ENCODE results near the gene VPS16.

DNA sequence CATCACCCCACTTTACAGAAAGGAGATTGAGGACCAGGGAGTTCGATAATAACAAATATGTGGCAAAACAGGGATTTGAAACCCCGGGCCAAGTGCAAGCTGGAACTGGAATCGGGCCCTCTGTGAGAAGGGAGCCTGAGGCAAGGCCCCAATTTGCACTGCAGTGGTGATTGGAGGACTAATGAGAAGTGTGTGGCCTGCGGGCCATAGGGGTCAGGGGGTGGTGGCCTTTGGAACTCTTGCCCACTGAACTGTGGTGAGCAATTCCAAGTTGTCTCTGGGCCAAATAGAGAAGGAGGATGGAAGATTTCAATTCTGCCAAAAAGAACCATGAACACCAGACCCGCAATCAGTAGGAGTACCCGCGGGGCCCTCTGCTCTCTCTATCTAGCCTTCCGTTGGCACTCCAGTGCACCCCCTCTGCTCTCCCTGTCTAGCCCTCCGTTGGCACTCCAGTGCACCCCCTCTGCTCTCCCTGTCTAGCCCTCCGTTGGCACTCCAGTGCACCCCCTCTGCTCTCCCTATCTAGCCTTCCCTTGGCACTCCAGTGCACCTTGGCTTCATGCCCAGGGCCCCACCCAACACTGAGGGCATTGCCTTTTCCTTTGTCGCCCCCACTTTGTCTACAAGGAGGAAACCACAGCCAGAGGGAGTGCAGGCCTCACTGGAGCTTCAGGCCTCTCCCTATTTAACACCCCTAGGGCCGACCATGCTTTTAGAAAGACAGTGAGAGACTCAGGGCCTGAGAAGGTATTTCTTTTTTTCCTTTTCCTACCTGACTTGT lies 26.7 kb downstream of the VPS16 start:
- no peak for TF ChIP-seq CTCF (IDR thresholded peaks at IDR 0.05)
- no peak for TF ChIP-seq EP300 (IDR thresholded peaks at IDR 0.05)
- TF ChIP-seq POLR2A (IDR thresholded peaks at IDR 0.05), result no peak
- no peak for TF ChIP-seq POLR2AphosphoS5 (IDR thresholded peaks at IDR 0.05)

All from sigmoid colon (tissue), 4 donors.